NB4 (cell line): ENCODE data around the gene ASB4.

Source experiments
- CTCF ChIP-seq: IDR thresholded peaks from one replicate; pipeline ENCODE4 v1.5.1; 2012; ENCODE audit warnings: low read depth, low read length
- MAX ChIP-seq: IDR thresholded peaks from 2 replicates; pipeline ENCODE4 v1.6.1; 2011; ENCODE audit warnings: low read depth, low read length
- MYC ChIP-seq: IDR thresholded peaks from 2 replicates; pipeline ENCODE4 v1.6.1; 2011; ENCODE audit warnings: low read depth, low read length
- POLR2A ChIP-seq: IDR thresholded peaks from 2 replicates; pipeline ENCODE4 v1.6.1; 2011; ENCODE audit warnings: mild to moderate bottlenecking; ENCODE audit not compliant: insufficient read length; ENCODE audit errors: extremely low read depth

DNA sequence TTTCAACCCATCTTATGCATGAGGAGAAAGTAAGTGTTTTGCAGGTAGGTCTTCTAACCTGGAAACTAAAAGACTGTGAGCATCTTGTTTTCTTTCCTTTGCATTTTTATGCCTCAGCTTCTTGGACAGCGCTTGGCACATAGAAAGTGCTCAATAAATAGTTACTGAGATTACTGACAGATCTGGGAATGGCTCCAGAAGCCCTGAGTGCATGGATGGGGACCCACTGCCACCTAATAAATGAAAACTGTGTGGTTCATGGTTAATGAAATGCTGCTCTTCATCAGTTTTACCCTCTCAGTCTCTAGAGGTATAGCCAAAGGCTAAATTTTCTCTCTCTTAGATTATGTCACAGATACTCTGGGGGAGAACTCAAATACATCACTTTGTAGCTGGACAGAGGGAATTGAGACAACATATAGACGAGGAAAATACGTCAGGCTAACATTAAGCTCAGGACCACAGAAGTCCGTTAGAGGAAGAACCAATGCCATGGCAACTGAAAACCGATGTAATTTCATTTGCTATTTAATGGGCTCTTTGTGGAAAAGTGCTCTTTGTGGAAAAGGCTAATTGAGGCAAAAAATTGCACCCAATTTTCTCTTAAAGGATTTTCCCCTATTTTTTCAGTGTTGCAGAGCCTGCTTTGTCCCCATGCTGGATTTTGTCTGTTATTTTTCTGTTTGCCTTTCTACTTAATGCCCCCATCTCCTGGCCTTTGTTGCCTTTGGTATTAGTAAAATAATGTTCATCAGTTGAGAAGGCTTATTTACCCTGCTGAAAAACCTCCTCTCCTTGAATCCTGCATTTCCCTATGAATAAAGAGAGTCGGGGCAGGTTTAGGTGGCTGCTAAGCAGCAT lies 17.8 kb downstream of the ASB4 start:
- TF ChIP-seq MYC = no peak
- no peak for TF ChIP-seq CTCF
- no peak for TF ChIP-seq POLR2A
- TF ChIP-seq MAX = no peak
